ENCODE data around the gene ZMYND15.

Gene ZMYND15

DNA sequence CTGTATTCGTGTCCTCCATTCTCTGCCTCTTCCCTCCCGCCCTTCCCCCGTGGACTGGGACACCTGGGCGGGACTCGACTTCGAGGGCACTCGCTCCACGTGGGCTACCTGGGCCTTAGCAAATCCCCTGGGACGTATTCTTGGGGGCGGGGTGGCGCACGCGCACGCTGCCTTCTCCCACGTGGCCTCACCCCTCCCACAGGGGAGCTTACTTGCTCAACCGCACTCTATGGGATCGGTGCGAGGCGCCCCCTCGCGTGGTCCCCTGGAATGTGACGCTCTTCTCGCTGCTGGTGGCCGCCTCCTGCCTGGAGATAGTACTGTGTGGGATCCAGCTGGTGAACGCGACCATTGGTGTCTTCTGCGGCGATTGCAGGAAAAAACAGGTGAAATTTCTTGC, 43.0 kb downstream of the ZMYND15 start:
- TF ChIP-seq, protein P1, sequence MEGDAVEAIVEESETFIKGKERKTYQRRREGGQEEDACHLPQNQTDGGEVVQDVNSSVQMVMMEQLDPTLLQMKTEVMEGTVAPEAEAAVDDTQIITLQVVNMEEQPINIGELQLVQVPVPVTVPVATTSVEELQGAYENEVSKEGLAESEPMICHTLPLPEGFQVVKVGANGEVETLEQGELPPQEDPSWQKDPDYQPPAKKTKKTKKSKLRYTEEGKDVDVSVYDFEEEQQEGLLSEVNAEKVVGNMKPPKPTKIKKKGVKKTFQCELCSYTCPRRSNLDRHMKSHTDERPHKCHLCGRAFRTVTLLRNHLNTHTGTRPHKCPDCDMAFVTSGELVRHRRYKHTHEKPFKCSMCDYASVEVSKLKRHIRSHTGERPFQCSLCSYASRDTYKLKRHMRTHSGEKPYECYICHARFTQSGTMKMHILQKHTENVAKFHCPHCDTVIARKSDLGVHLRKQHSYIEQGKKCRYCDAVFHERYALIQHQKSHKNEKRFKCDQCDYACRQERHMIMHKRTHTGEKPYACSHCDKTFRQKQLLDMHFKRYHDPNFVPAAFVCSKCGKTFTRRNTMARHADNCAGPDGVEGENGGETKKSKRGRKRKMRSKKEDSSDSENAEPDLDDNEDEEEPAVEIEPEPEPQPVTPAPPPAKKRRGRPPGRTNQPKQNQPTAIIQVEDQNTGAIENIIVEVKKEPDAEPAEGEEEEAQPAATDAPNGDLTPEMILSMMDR (IDR thresholded peaks at IDR 0.05; ENCODE audit: control insufficient read depth, extremely low read depth, insufficient read depth) = no peak
- DNase-seq (ENCODE audit: low read depth) = no peak

DNA sequence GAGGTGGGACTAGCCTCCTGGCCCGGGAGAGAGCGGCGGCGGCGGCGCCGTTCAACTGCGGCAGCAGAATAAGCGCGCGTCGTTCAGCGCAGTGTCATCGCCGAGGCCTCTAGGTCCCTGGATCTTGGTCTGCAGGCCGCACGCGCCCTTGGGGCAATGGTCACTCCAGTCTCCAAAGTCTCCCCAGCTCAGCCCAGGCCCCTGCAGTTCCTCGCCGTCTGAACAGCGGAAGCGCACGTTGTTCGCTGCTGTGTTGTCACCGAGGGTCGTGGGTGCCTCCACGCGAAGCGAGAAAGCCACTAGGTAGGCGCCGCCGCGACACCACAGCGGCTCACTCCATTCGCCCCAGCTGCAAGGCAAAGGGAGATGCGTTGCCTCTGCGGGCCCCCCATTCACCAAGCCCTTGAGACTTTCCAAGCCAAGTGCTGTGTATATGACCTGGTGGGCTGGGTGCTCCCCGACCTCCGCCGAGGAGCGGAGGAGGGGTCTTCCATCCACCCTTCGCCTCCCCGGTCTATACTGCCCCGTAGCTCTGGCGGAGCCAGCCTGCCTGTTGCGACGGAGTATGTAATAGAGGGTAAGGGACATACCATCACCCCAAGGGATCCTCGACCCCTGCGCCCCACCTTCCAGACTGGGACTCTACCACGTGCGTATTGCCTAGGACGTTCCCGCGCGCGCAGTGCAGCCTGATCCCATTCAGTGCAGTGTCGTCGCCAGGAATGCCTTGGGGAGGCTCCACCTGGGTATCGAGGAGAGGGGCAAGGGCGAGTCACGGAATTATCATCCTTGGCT, 45.9 kb downstream of the ZMYND15 start:
- H3K4me3 ChIP-seq (ENCODE audit: low read depth, low read length) = no peak overlapping the region
- DNase-seq (ENCODE audit: low read depth) = no peak
- TF ChIP-seq, protein P1 (IDR thresholded peaks at IDR 0.05; ENCODE audit: control insufficient read depth, extremely low read depth, insufficient read depth) = no peak

More for the DNA sequence above, 43.0 kb downstream of the ZMYND15 start:
- H3K4me3 ChIP-seq (ENCODE audit: low read depth, low read length) = no peak overlapping the region

DNA sequence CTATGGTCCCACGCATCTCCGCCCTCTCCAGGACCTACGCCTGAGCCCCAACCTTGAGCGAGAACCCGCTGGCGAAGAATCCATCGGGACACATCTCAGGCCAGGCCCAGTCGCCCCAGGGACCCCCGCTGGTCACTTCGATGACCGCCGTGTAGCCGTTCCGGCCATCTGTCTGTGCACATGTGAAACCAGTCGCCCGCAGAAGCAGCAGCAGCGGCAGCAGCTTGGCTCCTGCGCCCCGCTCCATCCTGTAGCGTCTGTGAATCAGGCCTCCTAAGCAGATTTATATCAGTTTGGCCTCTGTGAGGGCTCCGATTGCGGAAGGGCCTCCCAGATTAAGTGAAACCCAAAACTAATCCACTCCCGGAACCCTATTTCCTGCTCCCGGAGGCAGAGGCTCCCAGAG, 46.5 kb downstream of the ZMYND15 start, which contains the start of gene VMO1:
Gene VMO1, minus strand, starts transcription at position 259 of the 406 bp plus-strand sequence. Its CDS starts 12 bp downstream, at position 247.
- H3K4me3 ChIP-seq (ENCODE audit: low read depth, low read length) = no peak within 1 kb of the TSS
- no peak for DNase-seq (ENCODE audit: low read depth)

DNA sequence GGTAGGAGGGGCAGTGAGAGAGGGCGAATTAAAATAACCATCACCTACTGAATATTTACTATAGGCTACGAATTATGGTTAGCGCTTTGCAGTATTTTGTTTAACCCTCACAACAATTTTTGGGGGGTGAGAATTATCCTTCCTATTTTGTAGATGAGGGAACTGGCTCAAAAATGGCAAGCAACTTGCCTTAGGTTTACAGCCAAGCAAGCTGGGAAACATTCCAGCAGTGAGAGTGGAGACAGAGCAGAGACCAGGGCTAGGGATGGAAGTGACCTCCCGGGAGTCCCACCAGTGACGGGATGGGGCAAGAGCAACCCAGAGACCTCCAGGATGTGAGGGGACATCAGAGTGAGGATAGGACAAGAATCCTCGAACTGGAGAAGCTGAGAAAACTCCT, 46.9 kb downstream of the ZMYND15 start:
- no peak for DNase-seq (ENCODE audit: low read depth)
- H3K4me3 ChIP-seq (ENCODE audit: low read depth, low read length) = no peak overlapping the region
- TF ChIP-seq, protein P1 (IDR thresholded peaks at IDR 0.05; ENCODE audit: control insufficient read depth, extremely low read depth, insufficient read depth) = no peak

More for the DNA sequence above, 46.5 kb downstream of the ZMYND15 start, which contains the start of gene VMO1:
- TF ChIP-seq, protein P1 (IDR thresholded peaks at IDR 0.05; ENCODE audit: control insufficient read depth, extremely low read depth, insufficient read depth) = no peak

DNA sequence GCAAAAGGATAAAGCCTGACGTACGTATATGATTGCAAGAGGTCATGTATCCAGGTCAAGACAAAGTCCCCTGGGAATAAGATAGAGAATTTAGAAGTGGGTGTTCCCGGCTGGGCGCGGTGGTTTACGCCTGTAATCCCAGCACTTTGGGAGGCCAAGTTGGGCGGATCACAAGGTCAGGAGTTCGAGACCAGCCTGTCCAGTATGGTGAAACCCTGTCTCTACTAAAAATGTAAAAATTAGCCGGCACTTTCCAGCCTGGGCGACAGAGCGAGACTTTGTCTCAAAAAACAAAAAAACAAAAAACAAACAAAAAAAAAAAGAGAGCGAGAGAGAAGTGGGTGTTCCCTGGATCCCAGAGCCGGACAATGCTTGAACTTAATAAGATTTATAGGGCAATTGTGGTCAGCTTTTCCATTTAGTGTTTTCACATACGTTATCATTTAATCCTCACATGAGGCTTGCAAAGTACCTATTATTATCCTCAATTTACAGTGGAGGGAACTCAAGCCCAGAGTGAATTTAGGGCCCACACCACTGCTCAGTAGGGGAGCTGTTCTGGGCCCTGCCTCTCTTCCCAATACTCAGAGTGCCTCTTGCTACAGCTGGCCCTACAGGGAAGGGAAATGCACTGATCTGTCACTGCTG, 48.6 kb downstream of the ZMYND15 start:
- no peak for DNase-seq (ENCODE audit: low read depth)
- H3K4me3 ChIP-seq (ENCODE audit: low read depth, low read length) = peak overlapping the region; percentile 78
- TF ChIP-seq, protein P1 (IDR thresholded peaks at IDR 0.05; ENCODE audit: control insufficient read depth, extremely low read depth, insufficient read depth) = no peak

DNA sequence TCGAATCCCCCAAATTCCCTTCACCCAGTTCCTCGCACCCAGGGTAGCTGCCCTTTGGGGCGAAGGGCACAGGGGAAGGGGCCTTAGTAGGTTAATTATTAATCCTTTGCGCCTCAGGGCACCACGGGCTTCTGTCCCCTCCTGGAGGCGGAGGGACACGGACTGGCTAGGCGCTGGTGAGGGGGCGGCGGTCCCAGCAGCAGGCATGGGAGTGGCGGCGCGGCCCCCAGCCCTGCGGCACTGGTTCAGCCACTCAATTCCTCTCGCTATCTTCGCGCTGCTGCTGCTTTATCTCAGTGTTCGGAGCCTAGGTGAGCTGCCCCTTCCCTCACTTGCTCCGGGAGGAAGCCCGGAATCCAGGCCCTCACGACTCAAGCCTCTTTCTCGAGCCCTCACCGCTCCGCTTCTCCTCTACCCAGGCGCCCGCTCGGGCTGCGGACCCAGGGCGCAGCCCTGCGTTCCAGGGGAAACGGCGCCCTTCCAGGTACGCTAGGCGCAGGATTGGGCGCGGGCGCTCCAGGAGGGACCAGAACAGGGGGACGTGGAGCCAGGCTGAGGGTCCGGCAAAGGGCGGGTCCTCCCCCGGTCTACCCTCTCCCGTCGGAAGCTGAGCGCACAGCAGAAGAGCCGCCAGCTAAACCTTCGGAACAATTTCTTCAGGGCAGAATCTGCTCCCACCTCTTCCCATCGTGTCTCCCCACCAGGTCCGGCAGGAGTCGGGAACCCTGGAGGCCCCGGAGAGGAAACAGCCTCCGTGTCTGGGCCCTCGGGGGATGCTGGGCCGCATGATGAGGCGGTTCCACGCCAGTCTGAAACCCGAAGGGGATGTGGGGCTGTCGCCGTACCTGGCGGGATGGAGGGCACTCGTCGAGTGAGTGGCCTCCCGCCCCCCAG, 49.4 kb downstream of the ZMYND15 start, which contains the start of gene GLTPD2:
Gene GLTPD2, plus strand, starts transcription at position 158 of the 894 bp plus-strand sequence. Its CDS starts 48 bp downstream, at position 206.
- H3K4me3 ChIP-seq (ENCODE audit: low read depth, low read length) = peak within 1 kb of the TSS; percentile 78
- TF ChIP-seq, protein P1 (IDR thresholded peaks at IDR 0.05; ENCODE audit: control insufficient read depth, extremely low read depth, insufficient read depth) = no peak
- no peak for DNase-seq (ENCODE audit: low read depth)
